ENCODE measurements around the gene AKAIN1. TPM values are rescaled to one million over a fixed set of nuclear protein-coding genes. Genes with fewer than 3 reads are reported as not detected.

Gene AKAIN1
- not detected in 2 replicates for total RNA-seq (2014; rRNA removed; shearing (Covaris generic))

- Histone ChIP-seq H3K36me3 (no peaks in the 10 kb centered on the region), H3K27me3 (replicated peaks) (peaks cover 13% of the 10 kb centered on the region), H3K27ac (no peak within 1 kb of the TSS), H3K4me3 (no peak within 1 kb of the TSS), H3K9me3 (replicated peaks) (no peaks in the 10 kb centered on the region), H3K4me1 (replicated peaks) (no peaks in the 10 kb centered on the region)
- peak; percentile 36 to 49 for DNase-seq (ENCODE audit: low read depth in 1 of 2, low spot score in 2 of 2)
These were observed at the start of gene AKAIN1 for GRCh38 chr18:5197032-5197434. Gene AKAIN1 (minus strand): TSS chr18:5197257. CDS start chr18:5197053, 204 bp downstream.

- H3K36me3 ChIP-seq, result peaks cover 19% of the 10 kb centered on the region
- no peak overlapping the region for H3K27ac ChIP-seq
- H3K27me3 ChIP-seq (replicated peaks), result no peaks in the 10 kb centered on the region
- H3K9me3 ChIP-seq (replicated peaks), result no peaks in the 10 kb centered on the region
- no peaks in the 10 kb centered on the region for H3K4me1 ChIP-seq (replicated peaks)
- no peak overlapping the region for H3K4me3 ChIP-seq
- no peak for DNase-seq (ENCODE audit: low read depth in 1 of 2, low spot score in 2 of 2)
These were observed 47.9 kb upstream of the AKAIN1 start for GRCh38 chr18:5244941-5245340.

GRCh38 chr18:5239447-5239846 is 42.4 kb upstream of the AKAIN1 start:
- Histone ChIP-seq H3K27me3 (replicated peaks) (no peaks in the 10 kb centered on the region), H3K4me3 (peak overlapping the region; percentile 70), H3K27ac (peak overlapping the region; percentile 98; the same call in 1 of the 2 replicates), H3K9me3 (replicated peaks) (no peaks in the 10 kb centered on the region), H3K4me1 (replicated peaks) (peaks cover 16% of the 10 kb centered on the region; the same call in 1 of the 2 replicates), H3K36me3 (peaks cover 34% of the 10 kb centered on the region)
- DNase-seq (ENCODE audit: low read depth in 1 of 2, low spot score in 2 of 2), result no peak

GRCh38 chr18:5238371-5238976 is 41.4 kb upstream of the AKAIN1 start:
- peak overlapping the region; percentile 70 for H3K4me3 ChIP-seq
- H3K9me3 ChIP-seq (replicated peaks), result no peaks in the 10 kb centered on the region
- no peaks in the 10 kb centered on the region for H3K27me3 ChIP-seq (replicated peaks)
- peak overlapping the region; percentile 98 for H3K27ac ChIP-seq
- H3K4me1 ChIP-seq (replicated peaks), result peaks cover 16% of the 10 kb centered on the region; the same call in 1 of the 2 replicates
- peaks cover 34% of the 10 kb centered on the region for H3K36me3 ChIP-seq
- peak in 1 of 2 experiments; percentile 41 for DNase-seq (ENCODE audit: low read depth in 1 of 2, low spot score in 2 of 2)

GRCh38 chr18:5237723-5238370 is 40.8 kb upstream of the AKAIN1 start:
- Histone ChIP-seq H3K4me1 (replicated peaks) (peaks cover 16% of the 10 kb centered on the region; the same call in 1 of the 2 replicates), H3K27me3 (replicated peaks) (no peaks in the 10 kb centered on the region), H3K27ac (peak overlapping the region; percentile 98), H3K4me3 (peak overlapping the region; percentile 70), H3K36me3 (peaks cover 34% of the 10 kb centered on the region), H3K9me3 (replicated peaks) (no peaks in the 10 kb centered on the region)
- peak; percentile 82 to 96 for DNase-seq (ENCODE audit: low read depth in 1 of 2, low spot score in 2 of 2)

GRCh38 chr18:5237083-5237722 is 40.1 kb upstream of the AKAIN1 start:
- peak overlapping the region; percentile 98 for H3K27ac ChIP-seq
- DNase-seq (ENCODE audit: low read depth in 1 of 2, low spot score in 2 of 2), result no peak
- peaks cover 16% of the 10 kb centered on the region; the same call in 1 of the 2 replicates for H3K4me1 ChIP-seq (replicated peaks)
- no peaks in the 10 kb centered on the region for H3K9me3 ChIP-seq (replicated peaks)
- H3K27me3 ChIP-seq (replicated peaks), result no peaks in the 10 kb centered on the region
- H3K4me3 ChIP-seq, result peak overlapping the region; percentile 70
- H3K36me3 ChIP-seq, result peaks cover 34% of the 10 kb centered on the region

GRCh38 chr18:5214583-5215351 is 17.7 kb upstream of the AKAIN1 start:
- H3K27ac ChIP-seq, result no peak overlapping the region
- H3K4me3 ChIP-seq, result no peak overlapping the region
- DNase-seq (ENCODE audit: low read depth in 1 of 2, low spot score in 2 of 2), result no peak
- no peaks in the 10 kb centered on the region for H3K36me3 ChIP-seq
- no peaks in the 10 kb centered on the region for H3K27me3 ChIP-seq (replicated peaks)
- no peaks in the 10 kb centered on the region for H3K9me3 ChIP-seq (replicated peaks)
- no peaks in the 10 kb centered on the region for H3K4me1 ChIP-seq (replicated peaks)

GRCh38 chr18:5207471-5208150 is 10.6 kb upstream of the AKAIN1 start:
- no peaks in the 10 kb centered on the region for H3K36me3 ChIP-seq
- no peaks in the 10 kb centered on the region for H3K4me1 ChIP-seq (replicated peaks)
- DNase-seq (ENCODE audit: low read depth in 1 of 2, low spot score in 2 of 2), result no peak
- no peak overlapping the region for H3K4me3 ChIP-seq
- no peak overlapping the region for H3K27ac ChIP-seq
- H3K27me3 ChIP-seq (replicated peaks), result no peaks in the 10 kb centered on the region
- no peaks in the 10 kb centered on the region for H3K9me3 ChIP-seq (replicated peaks)

- Histone ChIP-seq H3K27ac (no peak overlapping the region), H3K27me3 (replicated peaks) (peaks cover 13% of the 10 kb centered on the region), H3K9me3 (replicated peaks) (no peaks in the 10 kb centered on the region), H3K4me1 (replicated peaks) (no peaks in the 10 kb centered on the region), H3K36me3 (no peaks in the 10 kb centered on the region), H3K4me3 (no peak overlapping the region)
- no peak for DNase-seq (ENCODE audit: low read depth in 1 of 2, low spot score in 2 of 2)
These were observed 1.3 kb upstream of the AKAIN1 start for GRCh38 chr18:5198311-5198710.

- H3K9me3 ChIP-seq (replicated peaks), result no peaks in the 10 kb centered on the region
- no peak for DNase-seq (ENCODE audit: low read depth in 1 of 2, low spot score in 2 of 2)
- H3K4me3 ChIP-seq, result no peak overlapping the region
- no peaks in the 10 kb centered on the region for H3K4me1 ChIP-seq (replicated peaks)
- H3K27me3 ChIP-seq (replicated peaks), result peaks cover 13% of the 10 kb centered on the region
- no peaks in the 10 kb centered on the region for H3K36me3 ChIP-seq
- H3K27ac ChIP-seq, result no peak overlapping the region
These were observed 404 bp upstream of the AKAIN1 start for GRCh38 chr18:5197461-5197860.

- Histone ChIP-seq H3K27me3 (replicated peaks) (peaks cover 13% of the 10 kb centered on the region), H3K9me3 (replicated peaks) (no peaks in the 10 kb centered on the region), H3K36me3 (no peaks in the 10 kb centered on the region), H3K4me1 (replicated peaks) (no peaks in the 10 kb centered on the region), H3K4me3 (no peak overlapping the region), H3K27ac (no peak overlapping the region)
- no peak for DNase-seq (ENCODE audit: low read depth in 1 of 2, low spot score in 2 of 2)
These were observed 615 bp downstream of the AKAIN1 start for GRCh38 chr18:5196253-5197031.

- Histone ChIP-seq H3K4me1 (replicated peaks) (no peaks in the 10 kb centered on the region), H3K9me3 (replicated peaks) (no peaks in the 10 kb centered on the region), H3K36me3 (no peaks in the 10 kb centered on the region), H3K27me3 (replicated peaks) (peaks cover 13% of the 10 kb centered on the region), H3K4me3 (no peak overlapping the region), H3K27ac (no peak overlapping the region)
- no peak for DNase-seq (ENCODE audit: low read depth in 1 of 2, low spot score in 2 of 2)
These were observed 1.4 kb downstream of the AKAIN1 start for GRCh38 chr18:5195656-5196055.
